Measurements from ENCODE around the gene ASB5.

The ASB5 gene, protein sequence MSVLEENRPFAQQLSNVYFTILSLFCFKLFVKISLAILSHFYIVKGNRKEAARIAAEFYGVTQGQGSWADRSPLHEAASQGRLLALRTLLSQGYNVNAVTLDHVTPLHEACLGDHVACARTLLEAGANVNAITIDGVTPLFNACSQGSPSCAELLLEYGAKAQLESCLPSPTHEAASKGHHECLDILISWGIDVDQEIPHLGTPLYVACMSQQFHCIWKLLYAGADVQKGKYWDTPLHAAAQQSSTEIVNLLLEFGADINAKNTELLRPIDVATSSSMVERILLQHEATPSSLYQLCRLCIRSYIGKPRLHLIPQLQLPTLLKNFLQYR

DNA sequence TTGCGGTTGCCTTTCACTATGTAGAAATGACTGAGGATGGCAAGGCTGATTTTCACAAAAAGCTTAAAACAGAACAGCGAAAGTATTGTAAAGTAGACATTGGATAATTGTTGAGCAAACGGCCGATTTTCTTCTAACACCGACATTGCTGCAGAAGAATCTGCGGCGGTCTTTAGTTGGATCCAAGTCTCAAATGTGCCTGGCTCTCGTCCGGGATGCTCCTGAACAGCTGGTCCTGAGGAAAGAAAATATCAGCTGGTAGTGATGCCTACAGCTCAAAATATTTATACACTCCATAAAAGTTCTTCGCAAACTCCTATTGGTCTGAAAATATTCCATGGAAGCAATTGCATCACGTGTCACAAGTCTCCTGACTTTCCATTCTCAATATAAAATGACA is at the start of gene ASB5:
TSS of gene ASB5 (minus strand) at position 260 of the 400 bp plus-strand sequence. CDS start at position 146, 114 bp downstream.
- no peaks in the 10 kb centered on the region for H3K36me3 ChIP-seq
- no peaks in the 10 kb centered on the region for H3K27me3 ChIP-seq (ENCODE audit: insufficient read depth, low read depth, severe bottlenecking)
- H3K9me3 ChIP-seq (ENCODE audit: severe bottlenecking), result no peaks in the 10 kb centered on the region
- DNase-seq, result no peak
- no peak within 1 kb of the TSS for H3K4me3 ChIP-seq (ENCODE audit: low read depth, low read length)
- no peak for TF ChIP-seq CTCF (IDR thresholded peaks at IDR 0.05; ENCODE audit: low read depth, low read length)
- H3K27ac ChIP-seq, result no peak within 1 kb of the TSS

GRCh38 chr4:176313596-176314336 is 44.7 kb upstream of the ASB5 start:
- no peaks in the 10 kb centered on the region for H3K36me3 ChIP-seq
- H3K9me3 ChIP-seq (ENCODE audit: severe bottlenecking), result no peaks in the 10 kb centered on the region
- no peak for TF ChIP-seq CTCF (IDR thresholded peaks at IDR 0.05; ENCODE audit: low read depth, low read length)
- no peak overlapping the region for H3K4me3 ChIP-seq (ENCODE audit: low read depth, low read length)
- no peak overlapping the region for H3K27ac ChIP-seq
- H3K27me3 ChIP-seq (ENCODE audit: insufficient read depth, low read depth, severe bottlenecking), result no peaks in the 10 kb centered on the region
- no peak for DNase-seq

GRCh38 chr4:176309772-176310171 is 40.8 kb upstream of the ASB5 start:
- DNase-seq, result no peak
- TF ChIP-seq CTCF (IDR thresholded peaks at IDR 0.05; ENCODE audit: low read depth, low read length), result no peak
- H3K27me3 ChIP-seq (ENCODE audit: insufficient read depth, low read depth, severe bottlenecking), result no peaks in the 10 kb centered on the region
- no peaks in the 10 kb centered on the region for H3K9me3 ChIP-seq (ENCODE audit: severe bottlenecking)
- no peak overlapping the region for H3K4me3 ChIP-seq (ENCODE audit: low read depth, low read length)
- H3K36me3 ChIP-seq, result no peaks in the 10 kb centered on the region
- no peak overlapping the region for H3K27ac ChIP-seq

DNA sequence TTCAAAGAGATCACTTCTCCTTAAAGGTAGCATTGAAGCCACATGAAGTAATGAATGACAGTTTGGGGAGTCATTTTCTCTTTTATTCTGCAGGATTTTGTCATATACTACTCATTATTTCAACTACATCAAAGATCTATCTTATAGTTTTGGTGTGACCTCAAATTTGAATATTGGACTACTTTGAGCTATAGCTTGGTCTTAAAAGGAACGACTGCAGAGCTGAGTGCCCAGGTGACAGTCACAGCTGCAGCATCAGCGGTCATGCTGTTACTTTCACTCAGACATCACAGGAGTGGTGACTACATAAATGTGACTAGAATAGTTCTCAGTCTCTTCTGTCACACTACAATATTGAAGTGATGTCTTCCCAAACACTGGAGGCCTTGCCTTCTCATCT is 40.0 kb upstream of the ASB5 start:
- no peak overlapping the region for H3K27ac ChIP-seq
- no peaks in the 10 kb centered on the region for H3K27me3 ChIP-seq (ENCODE audit: insufficient read depth, low read depth, severe bottlenecking)
- TF ChIP-seq CTCF (IDR thresholded peaks at IDR 0.05; ENCODE audit: low read depth, low read length), result no peak
- H3K9me3 ChIP-seq (ENCODE audit: severe bottlenecking), result no peaks in the 10 kb centered on the region
- no peaks in the 10 kb centered on the region for H3K36me3 ChIP-seq
- no peak for DNase-seq
- H3K4me3 ChIP-seq (ENCODE audit: low read depth, low read length), result no peak overlapping the region

GRCh38 chr4:176308441-176308840 is 39.4 kb upstream of the ASB5 start:
- Histone ChIP-seq H3K9me3 (ENCODE audit: severe bottlenecking) (no peaks in the 10 kb centered on the region), H3K4me3 (ENCODE audit: low read depth, low read length) (no peak overlapping the region), H3K36me3 (no peaks in the 10 kb centered on the region)

More at GRCh38 chr4:176308441-176308840, 39.4 kb upstream of the ASB5 start:
- TF ChIP-seq CTCF (IDR thresholded peaks at IDR 0.05; ENCODE audit: low read depth, low read length), result no peak
- Histone ChIP-seq H3K27me3 (ENCODE audit: insufficient read depth, low read depth, severe bottlenecking) (no peaks in the 10 kb centered on the region), H3K27ac (no peak overlapping the region)
- no peak for DNase-seq

All from WERI-Rb-1 (cell line).